HG03571 (cell line): ENCODE results near the gene SAXO2.
A peak's percentile ranks its signal among the peaks of the same experiment; 100 is the strongest.
"Not testable (repeated sequence)": the region's sequence is repeated elsewhere in the genome, so short reads cannot be mapped to it uniquely, and the experiment has no call there.

Source experiments
- ATAC-seq: cut with Tn5 transposase; IDR thresholded peaks from one replicate; pipeline ENCODE4 v1.9.1; 2021; ENCODE audit not compliant: unreplicated experiment

Gene SAXO2

DNA sequence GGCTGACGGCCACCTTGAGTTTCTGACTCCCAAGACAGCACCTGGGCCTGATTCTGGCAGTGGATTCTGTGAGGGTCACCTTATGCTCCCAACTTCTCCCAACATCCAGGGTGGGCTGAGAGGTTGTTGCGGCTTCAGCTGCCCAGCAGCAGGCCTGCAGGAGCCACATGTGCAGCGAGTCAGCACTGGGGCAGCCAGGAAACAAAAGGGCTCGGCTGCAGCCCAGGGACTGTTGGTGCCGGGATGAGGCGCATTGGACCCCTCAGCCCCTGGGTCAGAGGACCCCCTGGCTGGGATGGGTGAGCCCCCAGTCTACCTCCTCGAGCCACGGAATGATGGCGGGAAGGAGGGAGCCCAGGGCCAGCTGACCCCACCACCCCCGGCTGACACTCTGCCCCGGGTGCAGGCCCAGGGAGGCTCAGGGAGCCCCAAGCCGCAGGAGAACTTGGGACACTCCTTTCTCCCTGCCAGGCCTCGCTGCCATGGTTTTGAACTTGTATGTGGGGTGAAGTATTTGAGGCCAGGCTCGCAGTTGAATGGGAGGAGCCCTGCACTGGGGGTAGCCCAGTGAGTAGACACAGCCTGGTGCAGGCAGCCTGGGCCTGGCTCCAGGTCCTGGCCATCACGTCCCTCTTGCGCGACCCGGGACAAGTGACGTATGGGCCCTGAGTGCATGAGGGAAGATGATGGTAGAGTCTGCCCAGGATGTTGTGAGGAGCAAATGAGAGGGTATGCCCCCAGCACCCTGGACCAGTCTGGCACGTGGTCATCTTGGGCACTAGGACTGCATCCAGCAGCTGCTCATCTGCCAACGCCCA lies 51.5 kb downstream of the SAXO2 start:
- not testable (repeated sequence) for ATAC-seq

DNA sequence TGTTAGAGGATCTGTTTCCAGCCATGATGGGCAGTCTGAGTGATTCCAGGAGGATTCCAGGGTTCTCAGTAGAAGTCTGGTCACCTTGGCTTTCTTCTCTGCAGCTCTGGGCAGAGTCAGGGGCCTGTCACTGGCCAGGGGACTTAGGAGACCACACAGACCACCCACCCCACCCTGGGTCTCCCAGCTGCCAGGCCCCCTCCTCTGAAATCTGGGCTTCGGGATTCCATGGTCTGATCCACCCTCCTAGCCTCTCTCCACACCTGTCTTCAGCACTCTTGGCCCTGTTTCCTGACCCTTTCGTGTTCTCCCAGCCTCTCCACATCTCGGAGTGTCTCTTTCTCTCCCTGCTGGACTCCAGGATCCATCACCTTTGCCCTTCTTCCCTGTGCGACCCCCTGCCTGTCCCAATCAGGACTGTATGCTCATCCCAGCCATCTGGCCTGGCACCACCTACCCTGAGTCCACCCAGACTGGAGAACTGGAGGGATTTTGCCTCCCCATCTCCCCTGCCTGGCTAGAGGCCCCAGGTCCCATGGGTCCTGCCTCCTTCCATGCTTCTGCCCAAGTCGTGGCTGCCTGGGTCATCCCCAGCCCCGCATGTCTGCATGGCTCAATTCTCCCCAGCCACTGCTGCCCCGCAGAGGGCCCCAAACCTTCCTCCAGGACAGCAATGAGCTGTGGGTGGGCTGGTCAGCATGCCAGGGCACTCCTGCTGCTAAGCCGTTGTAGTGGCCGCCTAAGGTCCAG lies 52.3 kb downstream of the SAXO2 start:
- ATAC-seq, result no peak

DNA sequence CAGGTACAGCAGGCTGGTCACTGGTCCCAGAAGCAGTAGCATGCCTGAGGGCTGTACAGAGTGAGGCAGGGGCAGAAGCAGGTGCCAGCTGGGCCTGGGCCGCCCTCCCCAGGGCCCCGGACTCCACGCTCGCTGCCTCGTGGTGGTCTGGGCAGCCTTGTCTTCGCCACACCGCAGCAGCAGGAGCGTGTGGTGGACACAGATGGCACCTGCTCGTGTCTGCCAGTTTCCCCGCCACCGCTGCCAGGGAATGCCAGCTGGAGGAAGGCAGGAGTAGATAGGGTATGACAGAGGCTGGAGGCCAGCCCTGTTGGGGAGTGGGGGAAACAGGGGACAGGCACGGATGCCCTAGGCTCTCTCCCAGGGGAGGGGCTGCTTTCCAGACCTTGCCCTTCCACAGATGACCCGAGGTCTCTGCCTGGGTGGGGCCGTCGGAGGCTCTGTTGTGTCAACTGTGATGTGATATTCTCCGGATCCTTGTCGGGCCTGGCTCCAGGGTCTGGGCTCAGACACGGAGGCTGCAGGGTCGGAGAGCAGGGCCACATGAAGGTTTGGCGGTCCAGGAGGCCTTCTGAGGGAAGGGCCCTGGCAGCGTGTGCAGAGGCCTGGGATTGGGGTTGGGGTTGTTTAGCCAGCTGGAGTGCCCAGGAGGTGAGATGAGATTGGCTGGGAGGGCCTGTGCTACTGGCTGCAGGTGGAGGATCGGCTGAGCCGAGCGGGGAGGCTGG lies 53.1 kb downstream of the SAXO2 start:
- no peak for ATAC-seq

DNA sequence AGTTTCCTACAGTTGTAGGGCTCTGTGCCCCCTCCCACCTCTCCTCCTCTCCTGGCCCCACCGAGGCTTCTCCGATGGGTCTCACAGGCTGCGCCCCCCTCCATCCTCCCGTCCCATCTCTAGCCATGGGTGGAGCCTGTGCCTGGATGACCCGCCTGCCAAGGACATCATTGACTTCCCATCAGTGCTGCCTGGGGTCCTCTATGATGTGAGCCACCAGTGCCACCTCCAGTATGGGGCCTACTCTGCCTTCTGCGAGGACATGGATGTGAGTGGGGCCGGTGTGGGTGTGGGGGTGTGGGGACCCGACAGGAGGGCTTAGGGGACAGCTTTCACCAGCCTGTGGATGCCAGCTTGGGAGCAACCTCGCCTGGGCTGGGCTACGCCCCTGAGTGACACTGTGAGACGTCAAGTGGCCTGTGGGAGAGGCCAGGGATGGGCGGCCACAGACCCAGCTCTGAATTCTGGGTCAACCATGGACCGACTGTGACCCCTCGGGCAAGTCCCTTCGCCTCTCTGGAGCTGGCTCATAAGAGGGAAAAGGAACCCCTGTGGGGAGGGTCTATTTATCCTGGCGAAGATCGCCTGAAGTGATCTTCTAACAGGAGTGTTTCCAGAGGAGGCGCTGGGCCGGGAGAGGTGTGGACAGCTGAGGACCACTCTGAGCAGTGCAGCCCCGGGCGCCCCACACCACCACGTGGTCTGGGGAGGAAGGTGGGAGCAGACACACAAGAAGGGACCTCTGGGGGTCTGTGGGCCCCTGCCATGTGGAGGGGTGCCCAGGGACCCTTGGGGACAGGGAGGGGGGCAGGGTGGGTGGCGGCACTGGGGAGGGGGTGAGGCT lies 53.9 kb downstream of the SAXO2 start:
- ATAC-seq, result not testable (repeated sequence)

DNA sequence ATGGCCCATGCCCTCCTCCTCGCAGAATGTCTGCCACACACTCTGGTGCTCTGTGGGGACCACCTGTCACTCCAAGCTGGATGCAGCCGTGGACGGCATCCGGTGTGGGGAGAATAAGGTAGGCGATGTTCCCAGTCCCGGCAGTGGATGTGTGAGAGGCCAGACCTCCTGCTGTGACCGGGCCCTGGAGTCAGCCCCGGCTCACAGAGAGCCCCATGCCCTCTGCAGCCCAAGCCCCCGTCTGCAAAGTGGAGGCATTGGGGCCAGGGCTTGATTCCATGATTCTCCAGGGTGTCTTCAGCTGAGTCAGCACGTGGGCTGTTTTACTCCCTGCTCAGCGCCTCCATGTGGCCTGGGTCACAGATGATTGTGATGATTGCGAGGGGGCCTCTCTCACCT lies 54.5 kb downstream of the SAXO2 start:
- no peak for ATAC-seq

DNA sequence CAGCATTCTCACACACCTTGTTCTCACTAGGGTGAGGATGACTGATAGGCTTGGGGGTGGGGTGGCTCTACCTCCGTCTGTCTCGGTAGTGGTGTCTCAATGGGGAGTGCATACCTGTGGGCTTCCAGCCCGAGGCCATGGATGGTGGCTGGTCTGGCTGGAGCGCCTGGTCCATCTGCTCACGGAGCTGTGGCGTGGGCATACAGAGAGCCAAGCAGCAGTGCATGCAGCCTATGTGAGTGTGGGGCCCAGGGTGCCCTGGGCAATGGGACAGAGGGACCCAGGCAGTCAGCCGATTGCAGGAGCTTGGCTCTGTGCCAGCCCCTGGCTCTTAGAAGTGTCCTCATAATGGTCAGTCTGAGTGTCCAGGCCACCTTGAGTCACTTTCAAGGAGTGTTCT lies 54.9 kb downstream of the SAXO2 start:
- ATAC-seq, result not testable (repeated sequence)

DNA sequence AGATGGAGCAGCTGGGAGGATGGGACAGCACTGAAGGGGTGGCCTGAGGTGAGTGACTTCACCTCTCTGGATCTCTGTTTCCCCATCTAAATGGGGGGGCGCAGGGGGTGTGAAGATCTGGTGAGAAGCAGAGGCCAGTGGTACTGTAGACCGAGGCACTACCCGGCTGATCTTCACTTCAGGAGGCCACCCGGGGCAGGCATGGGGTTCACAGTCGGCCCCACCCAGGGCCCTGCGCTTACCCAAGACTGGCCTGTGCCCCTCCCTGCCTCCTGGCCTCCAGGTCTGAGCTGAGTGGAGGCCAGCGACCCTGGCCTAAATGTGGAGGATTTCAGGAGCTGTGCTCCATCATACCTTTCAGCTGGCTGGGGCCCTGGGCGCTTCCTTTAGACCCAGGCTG lies 55.7 kb downstream of the SAXO2 start:
- ATAC-seq, result not testable (repeated sequence)

DNA sequence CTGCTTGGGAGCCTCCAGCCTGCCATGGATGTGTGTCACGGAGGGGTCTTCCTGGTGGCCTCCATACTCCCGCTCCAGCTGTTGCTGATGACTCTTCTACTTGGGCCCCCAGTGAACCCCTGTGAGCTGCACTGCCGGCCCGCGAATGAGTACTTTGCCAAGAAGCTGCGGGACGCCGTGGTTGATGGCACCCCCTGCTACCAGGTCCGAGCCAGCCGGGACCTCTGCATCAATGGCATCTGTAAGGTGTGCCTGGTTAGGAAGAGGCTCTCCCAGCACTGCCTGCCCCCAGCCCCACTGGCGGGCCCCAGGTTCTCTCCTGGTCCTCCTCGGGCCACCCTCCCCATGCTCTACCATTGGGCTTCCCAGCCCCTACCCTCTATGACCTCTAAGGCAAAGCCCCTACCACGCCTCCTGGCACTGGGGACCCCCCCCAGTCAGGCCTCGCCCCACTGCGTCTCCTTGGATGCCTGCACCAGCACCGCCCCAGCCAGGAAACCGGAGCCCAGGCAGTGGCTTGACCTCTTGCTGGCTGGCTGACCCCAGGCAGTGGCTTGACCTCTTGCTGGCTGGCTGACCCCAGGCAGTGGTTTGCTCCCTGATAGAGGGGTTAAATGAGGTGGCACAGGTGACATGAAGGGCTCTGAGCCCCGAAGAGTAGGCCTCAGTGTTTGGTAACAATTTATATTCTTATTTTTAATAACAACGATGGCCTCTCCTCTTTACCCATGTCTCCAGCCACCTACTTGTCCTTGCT lies 57.1 kb downstream of the SAXO2 start:
- ATAC-seq, result not testable (repeated sequence)

DNA sequence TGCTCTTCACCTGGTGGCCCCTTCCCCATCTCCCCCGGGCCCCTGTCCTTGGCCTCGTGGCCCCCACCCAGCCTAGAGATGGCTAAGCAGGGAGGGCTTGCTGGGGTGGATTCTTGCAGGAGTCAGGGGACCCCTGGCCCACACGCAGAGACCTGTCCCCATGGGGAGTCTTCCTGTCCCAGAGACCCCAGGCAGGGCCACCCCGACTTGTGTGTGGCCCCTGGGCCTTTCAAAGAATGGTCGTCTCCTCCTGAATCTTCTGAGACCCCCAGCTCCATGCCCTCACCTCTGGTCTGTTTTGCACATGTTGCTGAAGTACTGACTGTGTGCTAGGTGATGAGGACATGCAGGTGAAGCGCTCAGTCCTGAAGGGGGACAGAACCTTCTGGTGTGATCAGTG lies 58.2 kb downstream of the SAXO2 start:
- not testable (repeated sequence) for ATAC-seq

DNA sequence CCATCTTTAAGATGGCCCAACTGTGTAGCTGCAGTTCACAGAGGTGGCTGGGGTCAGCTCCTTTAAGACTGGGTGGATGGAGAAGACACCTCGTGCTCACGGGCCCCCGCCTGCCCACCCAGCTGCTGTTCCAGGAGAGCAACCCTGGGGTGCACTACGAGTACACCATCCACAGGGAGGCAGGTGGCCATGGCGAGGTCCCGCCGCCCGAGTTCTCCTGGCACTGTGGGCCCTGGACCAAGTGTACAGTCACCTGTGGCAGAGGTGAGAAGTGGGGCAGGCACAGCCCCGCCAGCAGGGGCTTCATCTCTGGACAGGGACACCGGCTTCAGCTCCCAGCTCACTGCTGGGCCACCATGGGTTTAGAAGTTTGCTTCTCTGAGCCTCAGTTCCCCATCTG lies 59.9 kb downstream of the SAXO2 start:
- not testable (repeated sequence) for ATAC-seq

DNA sequence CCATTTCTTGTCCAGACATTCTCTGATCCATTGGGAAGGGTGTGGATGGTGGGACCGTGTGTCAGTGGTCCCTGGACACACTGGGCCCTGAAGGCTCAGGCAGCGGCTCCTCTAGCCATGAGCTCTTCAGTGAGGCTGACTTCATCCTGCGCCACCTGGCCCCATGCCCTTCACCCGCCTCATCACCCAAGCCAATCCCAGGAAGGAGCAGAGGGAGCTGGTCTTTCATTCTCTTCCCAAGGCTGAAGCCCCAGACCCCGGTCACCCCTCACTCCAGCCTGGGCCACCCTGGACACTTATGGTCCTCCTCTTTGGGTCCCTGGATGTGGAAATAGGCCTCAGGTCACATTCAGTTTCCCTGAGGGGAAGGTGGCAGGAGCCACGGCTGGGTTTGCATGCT lies 62.2 kb downstream of the SAXO2 start:
- not testable (repeated sequence) for ATAC-seq

DNA sequence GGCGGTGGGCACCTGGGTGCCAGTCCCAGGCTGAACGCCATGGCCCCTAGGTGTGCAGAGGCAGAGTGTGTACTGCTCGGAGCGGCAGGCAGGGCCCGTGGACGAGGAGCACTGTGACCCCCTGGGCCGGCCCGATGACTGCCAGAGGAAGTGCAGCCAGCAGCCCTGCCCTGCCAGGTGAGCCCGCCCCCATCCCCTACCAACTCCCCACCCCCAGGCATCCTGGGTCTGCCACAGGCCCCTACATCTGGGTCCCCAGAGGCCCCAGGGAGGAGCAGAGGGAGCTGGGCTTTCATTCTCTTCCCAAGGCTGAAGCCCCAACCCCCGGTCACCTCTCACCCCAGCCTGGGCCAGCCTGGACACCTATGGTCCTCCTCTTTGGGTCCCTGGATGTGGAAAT lies 63.0 kb downstream of the SAXO2 start:
- ATAC-seq, result not testable (repeated sequence)

DNA sequence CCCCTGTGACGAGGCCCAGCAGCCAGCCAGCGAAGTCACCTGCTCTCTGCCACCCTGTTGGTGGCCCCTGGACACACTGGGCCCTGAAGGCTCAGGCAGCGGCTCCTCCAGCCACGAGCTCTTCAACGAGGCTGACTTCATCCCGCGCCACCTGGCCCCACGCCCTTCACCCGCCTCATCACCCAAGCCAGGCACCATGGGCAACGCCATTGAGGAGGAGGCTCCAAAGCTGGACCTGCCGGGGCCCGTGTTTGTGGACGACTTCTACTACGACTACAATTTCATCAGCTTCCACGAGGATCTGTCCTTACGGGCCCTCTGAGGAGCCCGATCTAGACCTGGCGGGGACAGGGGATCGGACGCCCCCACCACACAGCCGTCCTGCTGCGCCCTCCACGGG lies 64.3 kb downstream of the SAXO2 start:
- ATAC-seq, result not testable (repeated sequence)

DNA sequence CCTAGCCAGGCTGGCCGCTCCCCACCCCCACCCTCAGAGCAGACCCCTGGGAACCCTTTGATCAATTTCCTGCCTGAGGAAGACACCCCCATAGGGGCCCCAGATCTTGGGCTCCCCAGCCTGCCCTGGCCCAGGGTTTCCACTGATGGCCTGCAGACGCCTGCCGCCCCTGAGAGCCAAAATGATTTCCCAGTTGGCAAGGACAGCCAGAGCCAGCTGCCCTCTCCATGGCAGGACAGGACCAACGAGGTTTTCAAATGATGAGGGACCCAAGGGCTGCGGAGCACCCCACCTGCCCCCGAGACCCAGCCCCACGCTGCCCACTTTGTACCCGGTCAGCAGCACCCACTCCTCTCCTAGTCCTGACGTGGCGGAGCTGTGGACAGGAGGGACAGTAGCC lies 64.8 kb downstream of the SAXO2 start:
- not testable (repeated sequence) for ATAC-seq

DNA sequence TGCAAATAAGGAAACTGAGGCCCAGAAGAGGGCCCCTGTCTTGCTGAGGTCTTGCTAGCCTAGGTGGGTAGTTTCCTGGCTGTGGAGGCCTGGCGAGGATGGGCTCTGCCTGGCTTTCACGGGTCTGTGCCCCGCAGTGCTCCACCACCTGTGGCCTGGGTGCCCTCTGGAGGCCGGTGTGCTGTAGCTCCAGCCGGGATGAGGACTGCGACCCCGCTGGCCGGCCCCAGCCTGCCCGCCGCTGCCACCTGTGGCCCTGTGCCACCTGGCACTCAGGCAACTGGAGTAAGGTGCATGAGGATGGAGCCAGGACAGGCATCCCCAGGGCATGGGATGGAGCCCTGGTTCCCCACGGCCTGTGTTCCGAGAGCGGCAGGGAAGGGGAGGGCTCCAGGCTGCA lies 66.4 kb downstream of the SAXO2 start:
- ATAC-seq, result not testable (repeated sequence)

DNA sequence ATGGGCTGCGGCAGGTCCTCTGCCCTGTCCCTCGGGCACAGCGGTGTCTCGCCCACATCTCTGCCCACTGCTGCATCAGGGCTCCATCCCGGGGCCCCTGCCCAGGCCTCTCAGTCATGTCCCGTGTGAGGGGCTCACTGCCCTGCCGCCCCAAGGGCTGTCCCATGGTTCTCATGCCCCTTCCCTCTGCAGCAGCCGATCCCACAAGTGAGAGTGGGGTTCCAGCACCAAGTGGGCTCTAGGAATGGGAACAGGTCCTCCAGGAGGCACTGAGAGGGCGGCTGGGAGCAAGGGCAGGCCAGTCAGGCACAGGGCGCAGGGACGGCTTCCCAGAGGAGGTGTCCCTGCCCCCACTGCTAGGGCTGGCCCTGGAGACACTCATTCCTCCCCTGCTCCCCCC lies 68.3 kb downstream of the SAXO2 start:
- not testable (repeated sequence) for ATAC-seq

DNA sequence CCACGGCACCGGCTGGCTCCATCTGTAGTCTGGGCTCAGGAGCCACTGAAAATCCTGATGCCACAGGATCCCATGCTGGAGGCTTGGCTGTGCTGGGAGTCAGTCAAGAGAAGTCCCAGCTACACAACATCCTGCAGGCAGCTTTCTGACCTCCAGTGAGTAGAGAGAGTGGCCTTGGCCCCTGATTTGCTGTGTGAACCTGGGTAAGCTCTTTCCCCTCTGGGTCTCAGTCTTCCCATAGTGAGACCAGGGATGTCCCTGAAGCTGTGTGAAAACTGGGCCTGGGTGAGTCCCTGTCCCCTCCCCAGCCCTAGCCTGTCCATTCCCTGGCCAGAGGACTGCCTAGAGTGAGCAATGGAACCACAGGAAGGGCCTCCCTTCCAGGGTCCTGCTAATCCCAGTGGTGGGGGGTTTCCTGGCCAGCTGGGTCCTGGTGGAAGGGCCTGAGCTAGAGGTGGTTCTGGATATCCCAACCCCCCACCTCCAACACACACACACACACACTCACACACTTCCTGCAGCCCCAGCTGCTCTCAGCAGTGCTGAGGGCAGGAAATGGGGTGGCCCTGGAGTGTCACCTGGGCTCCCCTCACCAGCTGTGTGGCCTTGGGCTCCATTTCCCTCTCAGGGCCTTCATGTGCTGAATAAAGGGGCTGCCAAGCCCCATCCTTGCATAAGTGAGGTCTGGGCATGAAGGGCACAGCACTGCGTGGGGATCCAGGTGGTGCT lies 69.1 kb downstream of the SAXO2 start:
- peak; percentile 54 for ATAC-seq

DNA sequence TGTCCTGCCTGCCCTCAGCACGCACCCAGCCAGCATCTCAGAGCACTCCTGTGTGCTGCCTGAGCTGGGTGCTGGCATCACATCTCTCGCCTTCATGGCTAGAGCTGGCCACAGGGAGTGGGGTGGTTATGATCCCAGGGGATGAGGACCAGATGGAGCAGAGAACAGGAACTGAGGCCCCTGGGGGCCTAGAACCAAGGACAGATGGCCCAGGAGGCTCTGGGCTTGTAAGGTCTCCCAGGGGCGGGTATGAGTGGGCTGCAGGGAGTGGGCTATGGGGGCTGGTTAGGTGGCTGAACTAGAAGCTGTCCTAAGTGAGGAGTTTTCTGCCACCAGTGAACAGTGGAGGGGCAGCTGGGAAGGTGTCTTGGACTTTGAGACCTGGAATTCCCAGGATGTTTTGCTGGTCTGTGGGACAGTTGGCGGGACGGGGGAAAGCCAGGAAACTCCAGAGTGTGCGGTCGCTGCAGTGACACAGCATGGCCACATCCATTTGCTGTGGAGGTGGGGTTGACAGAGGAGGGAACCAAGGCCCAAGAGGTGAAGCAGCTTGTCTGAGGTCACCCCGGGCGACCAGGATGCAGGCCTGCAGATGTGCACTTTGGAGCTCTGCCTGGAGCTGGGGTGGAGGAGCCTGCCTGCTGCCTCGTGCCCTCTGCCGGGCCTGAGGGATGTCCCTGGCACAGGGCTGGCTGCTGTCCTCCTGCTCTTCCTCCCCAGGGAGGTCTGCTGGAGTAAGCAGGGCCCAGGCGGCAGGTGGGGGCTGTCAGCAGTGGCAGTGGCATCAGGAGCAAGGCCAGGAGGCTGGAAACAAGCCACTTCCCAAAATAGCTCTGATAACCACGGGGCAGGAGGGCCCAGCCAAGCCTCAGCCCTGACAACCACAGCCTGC lies 70.3 kb downstream of the SAXO2 start:
- ATAC-seq, result not testable (repeated sequence)
